GM10248 (cell line): ENCODE measurements around the gene WNK2.
"Not testable (repeated sequence)": the region's sequence is repeated elsewhere in the genome, so short reads cannot be mapped to it uniquely, and the experiment has no call there.

ENCODE experiments used
- CTCF ChIA-PET: fragments of 300-600 bp; sonication (Branson Sonifier 250); formaldehyde crosslinking; extraction: SDS; loops from one replicate; lab custom pipeline; 2021; ENCODE audit warnings: antibody characterized with exemption; lab: Yijun Ruan, JAX
- POLR2A ChIA-PET: fragments of 350-650 bp; sonication (Branson Sonifier 250); formaldehyde crosslinking; extraction: SDS; loops from one replicate; lab custom pipeline; 2020; ENCODE audit warnings: antibody characterized with exemption; lab: Yijun Ruan, JAX
- DNase-seq: peaks from one replicate; pipeline ENCODE4 v3.0.0; 2012; ENCODE audit errors: extremely low spot score
- CTCF ChIP-seq: IDR thresholded peaks from 2 replicates; pipeline ENCODE4 v1.5.1; 2012; ENCODE audit warnings: mild to moderate bottlenecking, low read depth; ENCODE audit errors: extremely low read depth, missing control alignments, control extremely low read depth

Gene WNK2

GRCh38 chr9:93246111-93246510 lies 62.2 kb downstream of the WNK2 start:
- DNase-seq = no peak
- ChIA-PET POLR2A (no interaction called here), CTCF (no interaction called here)
- no peak for TF ChIP-seq CTCF

- POLR2A ChIA-PET = no interaction called here
These were observed 62.6 kb downstream of the WNK2 start for GRCh38 chr9:93246526-93246925.

GRCh38 chr9:93247099-93247865 lies 63.3 kb downstream of the WNK2 start:
- no peak for TF ChIP-seq CTCF
- ChIA-PET POLR2A (no interaction called here), CTCF (interaction anchor here (1.6 kb wide), 1 partner anchor 22 kb away, joined by 3 read pairs; no protein-coding TSS in a partner anchor)
- DNase-seq = no peak

More at GRCh38 chr9:93246526-93246925, 62.6 kb downstream of the WNK2 start:
- TF ChIP-seq CTCF = no peak
- CTCF ChIA-PET = interaction anchor here (1.6 kb wide), 1 partner anchor 23 kb away, joined by 3 read pairs; no protein-coding TSS in a partner anchor
- DNase-seq = no peak

GRCh38 chr9:93247892-93248291 lies 64.0 kb downstream of the WNK2 start:
- ChIA-PET CTCF (interaction anchor here (1.6 kb wide), 1 partner anchor 22 kb away, joined by 3 read pairs; no protein-coding TSS in a partner anchor), POLR2A (no interaction called here)
- TF ChIP-seq CTCF = no peak
- DNase-seq = no peak

- no peak for DNase-seq
- CTCF ChIA-PET = interaction anchor here (1.6 kb wide), 1 partner anchor 21 kb away, joined by 3 read pairs; no protein-coding TSS in a partner anchor
- POLR2A ChIA-PET = no interaction called here
- no peak for TF ChIP-seq CTCF
These were observed 64.6 kb downstream of the WNK2 start for GRCh38 chr9:93248386-93249040.

GRCh38 chr9:93250185-93250584 lies 66.2 kb downstream of the WNK2 start:
- ChIA-PET POLR2A (no interaction called here), CTCF (no interaction called here)
- no peak for TF ChIP-seq CTCF
- DNase-seq = no peak

GRCh38 chr9:93251309-93251708 lies 67.4 kb downstream of the WNK2 start:
- CTCF ChIA-PET, DNase-seq, POLR2A ChIA-PET: not testable (repeated sequence)
